ENCODE data around the gene SETBP1. TPM values are rescaled to one million over a fixed set of nuclear protein-coding genes. Genes with fewer than 3 reads are reported as not detected.

The SETBP1 gene
- total RNA-seq, 1 experiment from 2014 or later = 0.05 TPM

- H3K4me1 ChIP-seq (ENCODE audit: control insufficient read depth in 1 of 2, insufficient read depth in 2 of 2, low read length in 2 of 2) = no peaks in the 10 kb centered on the region
- no TSS peak for BruUV-seq (replicated peaks)
- CTCF ChIA-PET = no interaction called here
- intact Hi-C loops (cut with micrococcal nuclease) = no loop called here
- no peaks in the 10 kb centered on the region for H3K79me2 ChIP-seq (ENCODE audit: insufficient read depth, low read length)
- no peak overlapping the region for H3K4me2 ChIP-seq (ENCODE audit: low read length)
- no peak for ATAC-seq
- TF ChIP-seq FOSL1 (IDR thresholded peaks at IDR 0.05; ENCODE audit: low read depth) (no peak), POLR2AphosphoS5 (IDR thresholded peaks at IDR 0.05; ENCODE audit: low read depth, low read length) (no peak), JUND (IDR thresholded peaks at IDR 0.05) (no peak), CBX3 (IDR thresholded peaks at IDR 0.05; ENCODE audit: low read depth) (no peak), POLR2A (IDR thresholded peaks at IDR 0.05; ENCODE audit: borderline replicate concordance, extremely low read depth, insufficient read depth, insufficient read length) (no peak), RAD21 (IDR thresholded peaks at IDR 0.05; ENCODE audit: low read depth) (no peak), SRF (IDR thresholded peaks at IDR 0.05; ENCODE audit: low read depth) (no peak), ZBTB33 (IDR thresholded peaks at IDR 0.05; ENCODE audit: extremely low read depth, insufficient replicate concordance, low read length) (no peak), ELF1 (IDR thresholded peaks at IDR 0.05; ENCODE audit: borderline replicate concordance, low read depth) (no peak), CEBPB (IDR thresholded peaks at IDR 0.05; ENCODE audit: low read depth) (no peak), TCF7L2 (IDR thresholded peaks at IDR 0.05; ENCODE audit: borderline replicate concordance, extremely low read depth, insufficient read depth, insufficient read length) (no peak), MAX (IDR thresholded peaks at IDR 0.05) (no peak), ZFX (IDR thresholded peaks at IDR 0.05) (no peak), EZH2 (IDR thresholded peaks at IDR 0.05) (no peak), EZH2phosphoT487 (IDR thresholded peaks at IDR 0.05; ENCODE audit: borderline replicate concordance) (no peak), SIN3A (IDR thresholded peaks at IDR 0.05; ENCODE audit: low read depth) (no peak), ZNF274 (IDR thresholded peaks at IDR 0.05; ENCODE audit: low read depth, low read length) (no peak), EGR1 (IDR thresholded peaks at IDR 0.05; ENCODE audit: low read depth) (no peak), SP1 (IDR thresholded peaks at IDR 0.05; ENCODE audit: low read depth) (no peak)
- TF ChIP-seq, protein P1, sequence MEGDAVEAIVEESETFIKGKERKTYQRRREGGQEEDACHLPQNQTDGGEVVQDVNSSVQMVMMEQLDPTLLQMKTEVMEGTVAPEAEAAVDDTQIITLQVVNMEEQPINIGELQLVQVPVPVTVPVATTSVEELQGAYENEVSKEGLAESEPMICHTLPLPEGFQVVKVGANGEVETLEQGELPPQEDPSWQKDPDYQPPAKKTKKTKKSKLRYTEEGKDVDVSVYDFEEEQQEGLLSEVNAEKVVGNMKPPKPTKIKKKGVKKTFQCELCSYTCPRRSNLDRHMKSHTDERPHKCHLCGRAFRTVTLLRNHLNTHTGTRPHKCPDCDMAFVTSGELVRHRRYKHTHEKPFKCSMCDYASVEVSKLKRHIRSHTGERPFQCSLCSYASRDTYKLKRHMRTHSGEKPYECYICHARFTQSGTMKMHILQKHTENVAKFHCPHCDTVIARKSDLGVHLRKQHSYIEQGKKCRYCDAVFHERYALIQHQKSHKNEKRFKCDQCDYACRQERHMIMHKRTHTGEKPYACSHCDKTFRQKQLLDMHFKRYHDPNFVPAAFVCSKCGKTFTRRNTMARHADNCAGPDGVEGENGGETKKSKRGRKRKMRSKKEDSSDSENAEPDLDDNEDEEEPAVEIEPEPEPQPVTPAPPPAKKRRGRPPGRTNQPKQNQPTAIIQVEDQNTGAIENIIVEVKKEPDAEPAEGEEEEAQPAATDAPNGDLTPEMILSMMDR (IDR thresholded peaks at IDR 0.05 in 2 of 3, conservative IDR thresholded peaks at IDR 0.05 in 1 of 3; ENCODE audit: borderline replicate concordance in 1 of 3, insufficient read depth in 1 of 3, low read depth in 2 of 3, low read length in 2 of 3) = no peak
- H3K36me3 ChIP-seq (ENCODE audit: control insufficient read depth in 1 of 2, insufficient read depth in 2 of 2, low read length in 2 of 2) = no peaks in the 10 kb centered on the region
- no peak overlapping the region for H3K4me3 ChIP-seq (replicated peaks in 1 of 2; ENCODE audit: low read depth in 1 of 2, low read length in 2 of 2)
- POLR2A ChIA-PET = no interaction called here
- no peak for DNase-seq (ENCODE audit: low read depth, low spot score)
- no peak overlapping the region for H3K27ac ChIP-seq (ENCODE audit: low read depth, low read length)
- RAD21 ChIA-PET (ENCODE audit: low non-redundant PET in 1 of 2, low total read pairs in 2 of 2, uncharacterized antibody in 2 of 2, unreplicated experiment in 2 of 2) = no interaction called here
- H3K9me2 ChIP-seq (ENCODE audit: insufficient read depth) = no peaks in the 10 kb centered on the region
- H3K9ac ChIP-seq (ENCODE audit: low read length) = no peak overlapping the region
- H2AFZ ChIP-seq (ENCODE audit: low read depth, low read length, poor library complexity, severe bottlenecking) = no peak overlapping the region
- H3K9me3 ChIP-seq (ENCODE audit: control insufficient read depth in 1 of 2, insufficient read depth in 1 of 2, low read depth in 1 of 2, low read length in 2 of 2) = peaks cover 0 to 24% of the 10 kb centered on the region in 2 experiments; a peak in 2 of 4 replicates
- no peaks in the 10 kb centered on the region for H3K27me3 ChIP-seq (ENCODE audit: insufficient read depth, low read length)
- H4K20me1 ChIP-seq (ENCODE audit: insufficient read depth) = no peaks in the 10 kb centered on the region
Measured at GRCh38 chr18:44943311-44943881, 262.7 kb downstream of the SETBP1 start.
